Inferior parietal cortex (tissue), 1 donor: ENCODE measurements around the gene NCEH1.

ENCODE experiments used
- DNase-seq: peaks from one replicate; pipeline ENCODE4 v3.0.0-alpha.2; 2016; ENCODE audit errors: extremely low spot score

The NCEH1 gene

GRCh38 chr3:172581757-172582166 lies 129.1 kb downstream of the NCEH1 start:
- DNase-seq, result no peak

DNA sequence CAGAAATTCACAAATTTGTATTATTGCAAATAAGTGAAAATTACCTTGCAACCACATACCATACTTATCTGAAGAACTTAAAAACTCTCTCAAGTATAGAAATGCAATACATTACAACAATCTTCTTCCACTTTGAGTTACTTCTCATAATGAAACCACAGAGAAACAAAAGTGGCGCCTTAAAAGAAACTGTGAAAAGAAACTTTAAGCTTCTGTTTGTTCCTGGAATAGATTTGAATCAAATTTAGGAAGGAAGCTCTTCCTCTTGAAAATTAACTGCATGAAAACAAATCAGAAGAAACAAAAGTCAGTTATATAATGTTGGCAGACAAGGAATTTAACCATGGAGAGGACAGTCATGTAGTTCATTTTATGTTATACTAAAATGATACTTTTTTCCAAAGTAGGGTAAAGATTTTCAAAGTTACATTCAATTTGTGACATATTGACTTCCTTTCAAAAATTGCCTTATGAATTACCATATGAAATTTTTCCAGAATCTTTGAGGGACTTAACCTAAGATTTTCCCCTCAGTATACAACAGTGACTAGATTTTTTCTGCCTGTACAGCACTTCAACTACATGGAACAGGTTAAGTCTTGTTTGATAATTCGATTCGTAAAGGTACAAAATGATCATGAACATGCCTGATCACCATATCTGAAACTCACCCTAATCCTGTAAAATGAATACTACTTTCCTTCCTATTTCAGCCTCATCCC lies 130.0 kb downstream of the NCEH1 start:
- DNase-seq, result no peak
